Measurements from ENCODE around the gene WDFY4.

DNA sequence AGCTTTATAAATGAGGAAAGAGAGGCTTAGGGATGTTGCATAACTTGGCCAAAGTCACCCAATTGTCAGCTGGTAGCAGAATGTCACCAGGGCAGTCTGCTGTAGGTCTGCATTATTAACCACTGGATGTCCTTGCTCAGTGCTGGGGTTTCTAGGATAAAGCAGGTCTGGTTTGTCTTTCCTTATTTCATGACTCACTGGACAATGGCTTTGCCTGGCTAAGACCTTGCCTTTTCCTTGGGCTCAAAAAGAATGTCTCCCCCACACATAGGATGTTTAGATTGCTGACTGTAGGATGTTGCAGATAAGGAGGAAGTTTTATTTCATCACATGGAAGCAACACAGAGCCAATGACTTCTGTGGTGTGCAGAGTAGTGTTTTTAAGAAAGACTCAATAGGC, 29.4 kb downstream of the WDFY4 start:
- TF ChIP-seq, protein P1, sequence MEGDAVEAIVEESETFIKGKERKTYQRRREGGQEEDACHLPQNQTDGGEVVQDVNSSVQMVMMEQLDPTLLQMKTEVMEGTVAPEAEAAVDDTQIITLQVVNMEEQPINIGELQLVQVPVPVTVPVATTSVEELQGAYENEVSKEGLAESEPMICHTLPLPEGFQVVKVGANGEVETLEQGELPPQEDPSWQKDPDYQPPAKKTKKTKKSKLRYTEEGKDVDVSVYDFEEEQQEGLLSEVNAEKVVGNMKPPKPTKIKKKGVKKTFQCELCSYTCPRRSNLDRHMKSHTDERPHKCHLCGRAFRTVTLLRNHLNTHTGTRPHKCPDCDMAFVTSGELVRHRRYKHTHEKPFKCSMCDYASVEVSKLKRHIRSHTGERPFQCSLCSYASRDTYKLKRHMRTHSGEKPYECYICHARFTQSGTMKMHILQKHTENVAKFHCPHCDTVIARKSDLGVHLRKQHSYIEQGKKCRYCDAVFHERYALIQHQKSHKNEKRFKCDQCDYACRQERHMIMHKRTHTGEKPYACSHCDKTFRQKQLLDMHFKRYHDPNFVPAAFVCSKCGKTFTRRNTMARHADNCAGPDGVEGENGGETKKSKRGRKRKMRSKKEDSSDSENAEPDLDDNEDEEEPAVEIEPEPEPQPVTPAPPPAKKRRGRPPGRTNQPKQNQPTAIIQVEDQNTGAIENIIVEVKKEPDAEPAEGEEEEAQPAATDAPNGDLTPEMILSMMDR (IDR thresholded peaks at IDR 0.05), result no peak
- TF ChIP-seq SIN3A (IDR thresholded peaks at IDR 0.05; ENCODE audit: borderline replicate concordance, insufficient read depth, low read depth, low read length), result no peak
- no peak for TF ChIP-seq POLR2AphosphoS5 (IDR thresholded peaks at IDR 0.05; ENCODE audit: low read depth, low read length)
- TF ChIP-seq, protein P2, sequence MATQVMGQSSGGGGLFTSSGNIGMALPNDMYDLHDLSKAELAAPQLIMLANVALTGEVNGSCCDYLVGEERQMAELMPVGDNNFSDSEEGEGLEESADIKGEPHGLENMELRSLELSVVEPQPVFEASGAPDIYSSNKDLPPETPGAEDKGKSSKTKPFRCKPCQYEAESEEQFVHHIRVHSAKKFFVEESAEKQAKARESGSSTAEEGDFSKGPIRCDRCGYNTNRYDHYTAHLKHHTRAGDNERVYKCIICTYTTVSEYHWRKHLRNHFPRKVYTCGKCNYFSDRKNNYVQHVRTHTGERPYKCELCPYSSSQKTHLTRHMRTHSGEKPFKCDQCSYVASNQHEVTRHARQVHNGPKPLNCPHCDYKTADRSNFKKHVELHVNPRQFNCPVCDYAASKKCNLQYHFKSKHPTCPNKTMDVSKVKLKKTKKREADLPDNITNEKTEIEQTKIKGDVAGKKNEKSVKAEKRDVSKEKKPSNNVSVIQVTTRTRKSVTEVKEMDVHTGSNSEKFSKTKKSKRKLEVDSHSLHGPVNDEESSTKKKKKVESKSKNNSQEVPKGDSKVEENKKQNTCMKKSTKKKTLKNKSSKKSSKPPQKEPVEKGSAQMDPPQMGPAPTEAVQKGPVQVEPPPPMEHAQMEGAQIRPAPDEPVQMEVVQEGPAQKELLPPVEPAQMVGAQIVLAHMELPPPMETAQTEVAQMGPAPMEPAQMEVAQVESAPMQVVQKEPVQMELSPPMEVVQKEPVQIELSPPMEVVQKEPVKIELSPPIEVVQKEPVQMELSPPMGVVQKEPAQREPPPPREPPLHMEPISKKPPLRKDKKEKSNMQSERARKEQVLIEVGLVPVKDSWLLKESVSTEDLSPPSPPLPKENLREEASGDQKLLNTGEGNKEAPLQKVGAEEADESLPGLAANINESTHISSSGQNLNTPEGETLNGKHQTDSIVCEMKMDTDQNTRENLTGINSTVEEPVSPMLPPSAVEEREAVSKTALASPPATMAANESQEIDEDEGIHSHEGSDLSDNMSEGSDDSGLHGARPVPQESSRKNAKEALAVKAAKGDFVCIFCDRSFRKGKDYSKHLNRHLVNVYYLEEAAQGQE (IDR thresholded peaks at IDR 0.05; ENCODE audit: insufficient read depth in 1 of 2, low read depth in 2 of 2, low read length in 1 of 2), result no peak
- TF ChIP-seq TCF7L2 (IDR thresholded peaks at IDR 0.05; ENCODE audit: low read depth, low read length), result no peak
